Measurements from ENCODE around the gene MAD1L1.
"Not testable (repeated sequence)": the region's sequence is repeated elsewhere in the genome, so short reads cannot be mapped to it uniquely, and the experiment has no call there.

Gene MAD1L1

DNA sequence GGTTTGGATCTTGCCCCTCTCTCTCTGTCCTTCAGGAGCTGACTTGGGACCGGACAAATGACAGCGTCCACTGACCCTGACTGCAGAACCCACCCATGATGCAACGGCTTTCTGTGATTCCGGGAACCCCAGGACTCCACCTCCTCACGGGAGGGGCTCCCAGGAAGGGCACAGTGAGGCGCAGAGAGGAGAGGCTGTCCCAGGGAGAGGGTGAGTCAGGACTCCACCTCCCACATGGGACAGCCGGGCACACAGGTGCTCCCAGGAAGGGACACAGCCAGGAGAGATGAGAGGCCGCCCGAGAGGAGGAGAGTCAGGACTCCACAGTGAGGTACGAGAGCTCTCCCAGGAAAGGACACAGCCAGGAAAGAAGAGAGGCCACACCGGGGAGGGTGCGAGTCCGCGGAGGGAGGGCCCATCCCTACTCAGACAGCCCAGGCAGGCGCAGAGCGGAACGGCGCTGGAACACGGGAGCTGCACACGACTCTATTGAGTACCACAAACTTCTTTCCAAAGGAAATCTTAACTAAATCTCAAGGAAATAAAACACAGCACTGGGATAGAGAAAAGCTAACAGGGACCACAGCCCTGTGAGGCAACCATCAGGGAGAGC lies 162.5 kb downstream of the MAD1L1 start:
- DNase-seq (ENCODE audit: low read depth in 2 of 2) = no peak

GRCh38 chr7:2069472-2069860 lies 163.3 kb downstream of the MAD1L1 start:
- no peak for DNase-seq (ENCODE audit: low read depth in 2 of 2)

- no peak for DNase-seq (ENCODE audit: low read depth in 2 of 2)
Measured at GRCh38 chr7:2068693-2069471, 163.9 kb downstream of the MAD1L1 start.

DNA sequence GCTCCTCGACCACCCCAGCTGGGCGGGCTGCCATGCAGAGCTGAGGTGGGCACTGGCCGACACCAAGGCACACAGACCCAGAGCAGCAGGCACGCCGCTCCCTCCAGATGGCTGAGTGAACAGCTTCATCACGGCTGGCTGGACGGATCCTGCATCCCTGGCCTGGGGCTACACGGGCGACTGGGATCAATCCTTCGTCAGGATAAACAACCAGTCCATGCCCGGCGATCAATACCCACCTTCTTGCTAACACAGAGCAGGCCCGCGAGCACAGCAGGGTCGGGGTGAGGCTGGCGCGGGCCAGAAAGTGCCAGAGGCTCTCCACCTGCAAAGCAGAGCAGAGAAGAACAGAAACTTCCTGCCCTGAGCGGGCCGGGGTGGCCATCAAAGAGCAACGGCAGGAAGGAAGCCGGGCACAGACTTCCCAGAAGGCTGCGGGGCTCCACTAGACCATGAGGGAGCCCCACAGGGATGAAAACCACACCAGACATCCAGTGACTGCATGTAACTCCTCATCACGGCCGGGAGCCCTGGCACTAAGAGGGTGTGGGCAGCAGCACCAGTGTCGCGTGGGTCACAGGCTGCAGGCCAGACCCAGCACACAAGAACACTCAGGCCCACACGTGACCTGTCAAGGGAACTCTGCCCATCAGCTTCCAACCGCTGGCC lies 166.4 kb downstream of the MAD1L1 start:
- peak; percentile 5 for DNase-seq (ENCODE audit: low read depth in 2 of 2)

DNA sequence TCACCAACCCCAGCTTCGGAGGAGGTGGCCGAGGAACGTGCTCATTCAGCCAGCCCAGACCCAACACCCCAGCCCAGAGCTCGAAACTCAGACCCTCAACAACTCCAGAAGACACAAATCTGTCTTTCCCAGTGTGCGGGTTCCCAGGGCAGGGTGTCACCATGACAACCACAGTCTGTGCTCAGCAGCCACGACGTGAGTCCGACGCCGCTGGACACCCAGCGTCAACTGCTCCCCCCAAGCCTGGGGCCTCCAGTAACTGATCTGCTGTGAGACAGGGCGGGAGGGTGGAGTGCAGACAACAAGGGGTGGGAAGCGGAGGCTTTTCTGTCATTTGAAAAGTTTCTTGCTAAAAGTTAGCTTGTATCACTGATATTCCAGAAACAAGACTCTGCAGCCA lies 167.2 kb downstream of the MAD1L1 start:
- no peak for DNase-seq (ENCODE audit: low read depth in 2 of 2)

GRCh38 chr7:2063563-2064260 lies 169.0 kb downstream of the MAD1L1 start:
- no peak for DNase-seq (ENCODE audit: low read depth in 2 of 2)

DNA sequence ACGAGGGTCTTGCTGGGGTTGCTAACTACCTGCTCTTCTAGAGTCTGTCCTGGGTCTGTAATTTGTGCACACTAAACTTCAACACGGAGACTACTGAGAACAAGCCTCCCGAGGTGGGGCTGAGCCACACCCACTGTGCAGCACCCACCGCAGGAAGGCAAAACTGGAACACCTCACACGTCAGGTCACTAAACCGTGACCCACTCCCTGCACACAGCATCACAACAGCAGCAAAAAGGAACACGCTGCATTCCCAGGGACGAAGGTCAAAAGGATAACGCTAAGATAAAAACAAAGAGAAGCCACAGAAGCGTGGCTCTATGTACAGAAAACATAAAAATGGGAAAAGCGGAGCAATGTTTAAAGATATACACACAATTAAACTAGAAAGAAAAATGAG lies 170.1 kb downstream of the MAD1L1 start:
- no peak for DNase-seq (ENCODE audit: low read depth in 2 of 2)

- DNase-seq (ENCODE audit: low read depth in 2 of 2) = no peak
Measured at GRCh38 chr7:2060701-2061100, 172.0 kb downstream of the MAD1L1 start.

DNA sequence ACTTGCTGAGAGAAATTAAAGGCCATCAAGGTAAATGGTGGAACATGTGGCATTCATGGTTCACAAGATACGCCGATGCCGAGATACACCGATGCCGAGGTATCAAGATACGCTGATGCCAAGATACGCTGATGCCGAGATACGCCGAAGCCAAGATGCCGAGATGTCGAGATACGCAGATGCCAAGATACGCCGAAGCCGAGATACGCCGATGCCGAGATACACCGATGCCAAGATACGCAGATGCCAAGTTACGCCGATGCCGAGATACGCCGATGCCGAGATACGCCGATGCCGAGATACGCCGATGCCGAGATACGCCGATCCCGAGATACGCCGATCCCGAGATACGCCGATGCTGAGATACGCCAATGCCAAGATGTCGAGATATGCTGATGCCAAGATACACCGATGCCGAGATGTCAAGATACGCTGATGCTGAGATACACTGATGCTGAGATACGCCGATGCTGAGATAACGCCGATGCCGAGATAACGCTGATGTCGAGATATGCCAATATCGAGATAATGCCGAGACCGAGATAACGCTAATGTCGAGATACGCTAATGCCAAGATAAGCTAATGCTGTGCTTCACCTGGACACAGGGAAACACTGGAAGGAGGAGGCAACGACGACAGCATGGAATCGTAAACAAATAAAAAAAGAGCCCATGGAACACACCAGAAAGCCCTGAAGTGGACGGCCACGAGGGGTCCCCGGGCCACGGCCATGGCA lies 172.6 kb downstream of the MAD1L1 start:
- no peak for DNase-seq (ENCODE audit: low read depth in 2 of 2)

- DNase-seq (ENCODE audit: low read depth in 2 of 2) = not testable (repeated sequence)
Measured at GRCh38 chr7:2058246-2058645, 174.5 kb downstream of the MAD1L1 start.

DNA sequence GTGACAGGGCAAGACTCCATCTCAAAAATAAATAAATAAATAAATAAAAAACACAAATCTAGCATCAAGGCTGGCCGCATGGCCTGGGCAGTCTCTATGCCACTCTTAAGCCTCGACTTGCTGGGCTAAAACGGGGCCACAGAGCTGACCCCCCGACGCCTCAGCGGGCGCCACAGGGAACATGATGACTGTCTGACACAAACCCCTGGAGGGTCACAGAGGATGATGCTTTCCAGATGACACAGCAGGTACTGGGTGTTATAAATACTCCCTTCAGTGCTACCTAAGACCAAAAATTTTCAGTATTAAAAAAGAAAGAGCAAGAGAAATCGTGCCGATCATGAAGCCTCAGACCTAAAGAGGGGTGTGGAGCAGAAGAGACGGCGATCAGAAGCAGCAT lies 176.8 kb downstream of the MAD1L1 start:
- DNase-seq (ENCODE audit: low read depth in 2 of 2) = no peak

GRCh38 chr7:2054927-2055326 lies 177.8 kb downstream of the MAD1L1 start:
- no peak for DNase-seq (ENCODE audit: low read depth in 2 of 2)

DNA sequence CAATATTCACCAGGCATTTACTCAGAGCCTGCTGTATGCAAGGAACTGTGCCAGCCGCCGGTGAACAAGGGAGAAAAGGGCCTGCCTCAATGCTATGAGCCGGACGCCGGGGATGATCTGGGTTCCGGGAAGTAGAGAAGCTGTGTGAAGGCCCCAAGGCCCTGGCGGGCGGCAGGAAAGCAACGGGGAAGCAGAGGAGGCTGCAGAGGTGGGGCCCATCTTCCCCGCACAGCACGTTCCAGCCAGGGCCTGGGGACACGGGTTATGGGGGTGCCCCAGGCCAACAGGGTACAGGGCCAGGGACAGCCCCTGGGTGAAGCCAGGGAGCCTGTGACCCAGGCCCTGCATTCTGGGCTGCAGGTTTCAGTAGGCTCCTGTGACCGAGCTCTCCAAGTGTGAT lies 179.3 kb downstream of the MAD1L1 start:
- no peak for DNase-seq (ENCODE audit: low read depth in 2 of 2)

GRCh38 chr7:2052657-2053048 lies 180.1 kb downstream of the MAD1L1 start:
- no peak for DNase-seq (ENCODE audit: low read depth in 2 of 2)

GRCh38 chr7:2051707-2052656 lies 180.8 kb downstream of the MAD1L1 start:
- no peak for DNase-seq (ENCODE audit: low read depth in 2 of 2)

DNA sequence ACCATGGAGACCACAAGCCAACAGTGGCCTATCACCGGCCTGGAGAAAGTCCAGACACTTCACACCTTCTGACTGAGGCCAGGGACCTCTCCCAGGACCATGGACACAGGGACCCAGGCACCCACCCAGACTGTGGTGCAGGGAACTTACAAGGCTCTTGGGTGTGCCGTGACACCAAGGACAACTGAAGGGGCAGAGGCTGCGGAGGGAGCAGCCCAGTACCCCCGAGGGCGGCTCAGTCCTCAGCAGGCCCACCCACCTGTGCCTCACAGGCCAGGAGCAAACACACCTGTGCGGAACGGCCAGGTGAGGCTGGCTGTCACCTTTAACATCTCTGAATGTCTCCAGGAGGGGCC lies 182.3 kb downstream of the MAD1L1 start:
- DNase-seq (ENCODE audit: low read depth in 2 of 2) = no peak

- no peak for DNase-seq (ENCODE audit: low read depth in 2 of 2)
Measured at GRCh38 chr7:2049782-2050510, 182.8 kb downstream of the MAD1L1 start.

- no peak for DNase-seq (ENCODE audit: low read depth in 2 of 2)
Measured at GRCh38 chr7:2049111-2049781, 183.5 kb downstream of the MAD1L1 start.

DNA sequence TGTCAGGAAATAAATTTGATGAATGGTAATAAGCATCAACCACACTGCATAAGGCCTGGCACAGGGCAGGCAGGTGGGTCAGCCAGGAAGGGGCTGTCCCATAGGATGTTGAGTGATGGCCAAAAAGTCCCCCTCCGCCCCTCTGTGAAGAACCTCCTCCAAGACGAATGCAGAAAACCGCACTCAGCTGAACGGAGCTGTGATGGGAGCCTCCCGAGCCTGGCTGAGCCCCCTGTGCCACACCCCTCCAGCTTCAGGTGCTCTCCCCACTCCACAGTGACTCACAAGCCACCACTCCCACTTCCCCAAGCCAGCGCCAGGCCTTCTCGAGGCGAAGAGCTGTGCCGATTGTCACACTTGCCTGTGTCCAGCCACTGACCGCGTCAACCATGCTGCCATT lies 184.2 kb downstream of the MAD1L1 start:
- no peak for DNase-seq (ENCODE audit: low read depth in 2 of 2)

All from stimulated activated CD4-positive, alpha-beta T cell treated with anti-CD3 and anti-CD28 coated beads, Interleukin-12 subunit alpha, Interleukin-12 subunit beta, amount 100 ng/mL, for 24 hours (primary cell).